ENCODE measurements around the gene ZNF83. TPM values are rescaled to one million over a fixed set of nuclear protein-coding genes. Genes with fewer than 3 reads are reported as not detected.
A peak's percentile ranks its signal among the peaks of the same experiment; 100 is the strongest.

The ZNF83 gene
- total RNA-seq, 1 experiment from 2014 or later: 31.9 TPM

GRCh38 chr19:52673014-52673413 is 34.9 kb upstream of the ZNF83 start:
- ChIA-PET POLR2A (no interaction called here), CTCF (no interaction called here)
- in situ Hi-C loops (cut with HindIII; ENCODE audit: low pct_unique_long_range_greater_than_20kb, low sequenced_read_pairs): no loop called here
- no TSS peak for BruUV-seq (replicated peaks)
- ATAC-seq (no peak), DNase-seq (ENCODE audit: low read depth, low spot score) (no peak)
- intact Hi-C loops (cut with micrococcal nuclease; ENCODE audit: unreplicated experiment): no loop called here
- no peak for TF ChIP-seq TCF7L2 (IDR thresholded peaks at IDR 0.05; ENCODE audit: low read depth, low read length)
- no peak for TF ChIP-seq SIN3A (IDR thresholded peaks at IDR 0.05; ENCODE audit: borderline replicate concordance, insufficient read depth, low read depth, low read length)
- TF ChIP-seq REST (IDR thresholded peaks at IDR 0.05; ENCODE audit: insufficient read depth in 1 of 2, low read depth in 2 of 2, low read length in 1 of 2): no peak
- no peak for TF ChIP-seq POLR2AphosphoS5 (IDR thresholded peaks at IDR 0.05; ENCODE audit: low read depth, low read length)
- TF ChIP-seq CTCF (IDR thresholded peaks at IDR 0.05): no peak
- Histone ChIP-seq H3K27me3 (ENCODE audit: control insufficient read depth, insufficient read depth, low read length) (no peaks in the 10 kb centered on the region), H3K27ac (ENCODE audit: low read length) (no peak overlapping the region), H3K4me3 (ENCODE audit: low read depth in 2 of 2, low read length in 2 of 2) (no peak overlapping the region), H3K9me3 (ENCODE audit: control insufficient read depth, insufficient read depth, low read depth, low read length) (no peaks in the 10 kb centered on the region), H3K4me1 (ENCODE audit: control insufficient read depth, insufficient read depth, low read length) (no peaks in the 10 kb centered on the region), H3K36me3 (ENCODE audit: control insufficient read depth, insufficient read depth, low read length) (no peaks in the 10 kb centered on the region)

- Histone ChIP-seq H3K9me3 (ENCODE audit: control insufficient read depth, insufficient read depth, low read depth, low read length) (no peaks in the 10 kb centered on the region), H3K4me3 (ENCODE audit: low read depth in 2 of 2, low read length in 2 of 2) (no peak overlapping the region), H3K27ac (ENCODE audit: low read length) (no peak overlapping the region), H3K27me3 (ENCODE audit: control insufficient read depth, insufficient read depth, low read length) (no peaks in the 10 kb centered on the region), H3K36me3 (ENCODE audit: control insufficient read depth, insufficient read depth, low read length) (no peaks in the 10 kb centered on the region), H3K4me1 (ENCODE audit: control insufficient read depth, insufficient read depth, low read length) (no peaks in the 10 kb centered on the region)
- no peak for ATAC-seq
- POLR2A ChIA-PET: no interaction called here
- TF ChIP-seq CTCF (IDR thresholded peaks at IDR 0.05) (no peak), POLR2AphosphoS5 (IDR thresholded peaks at IDR 0.05; ENCODE audit: low read depth, low read length) (no peak), TCF7L2 (IDR thresholded peaks at IDR 0.05; ENCODE audit: low read depth, low read length) (no peak), REST (IDR thresholded peaks at IDR 0.05; ENCODE audit: insufficient read depth in 1 of 2, low read depth in 2 of 2, low read length in 1 of 2) (no peak), SIN3A (IDR thresholded peaks at IDR 0.05; ENCODE audit: borderline replicate concordance, insufficient read depth, low read depth, low read length) (no peak)
- BruUV-seq (replicated peaks): no TSS peak
- CTCF ChIA-PET: no interaction called here
- peak; percentile 53 for DNase-seq (ENCODE audit: low read depth, low spot score)
- in situ Hi-C loops (cut with HindIII; ENCODE audit: low pct_unique_long_range_greater_than_20kb, low sequenced_read_pairs) (no loop called here), intact Hi-C loops (cut with micrococcal nuclease; ENCODE audit: unreplicated experiment) (no loop called here)
Observed at GRCh38 chr19:52670046-52670445, 31.9 kb upstream of the ZNF83 start.
